K562 (cell line): Measurements from ENCODE around the gene LLCFC1.

ENCODE experiments used
- TBP ChIP-seq: optimal IDR thresholded peaks from 2 replicates; pipeline ENCODE3; 2011; ENCODE audit warnings: low read depth, low read length, improper control_type of control experiment
- USF1 ChIP-seq: sonication (generic); formaldehyde crosslinking; IDR thresholded peaks from 2 replicates; pipeline ENCODE4 v1.9.0; 2022; ENCODE audit warnings: mild to moderate bottlenecking, missing genetic modification reagents
- ZFPM2 ChIP-seq: fragments of 250-450 bp; sonication (Bioruptor Pico); IDR thresholded peaks from 2 replicates; pipeline ENCODE4 v1.5.1; 2022; ENCODE audit warnings: mild to moderate bottlenecking

- TF ChIP-seq TBP (no peak), ZFPM2 (CRISPR knock-in tag) (no peak), USF1 (CRISPR knock-in tag) (no peak)
Measured at GRCh38 chr7:142930126-142930730, 9.1 kb upstream of the LLCFC1 start.
